Thymus (tissue), 11 donors: Measurements from ENCODE around the gene VSIG2. TPM values are rescaled to one million over a fixed set of nuclear protein-coding genes. Genes with fewer than 3 reads are reported as not detected.

Source experiments
- DNase-seq, 9 donors: peaks; one replicate each; pipeline ENCODE4 v3.0.0-alpha.2; 2013; ENCODE audit warnings: low spot score in 9 of 9, low read depth in 6 of 9, missing footprints in 1 of 9
- H3K27ac ChIP-seq, 2 donors: one replicate each; pipeline ENCODE4 v1.5.1; 2013; ENCODE audit warnings: control low read depth in 1 of 2, low read depth in 1 of 2, low read length in 1 of 2, mild to moderate bottlenecking in 1 of 2, moderate library complexity in 1 of 2
- H3K27me3 ChIP-seq, 2 donors: one replicate each; pipeline ENCODE4 v1.5.1; 2013; ENCODE audit warnings: low read length in 1 of 2; ENCODE audit not compliant: control insufficient read depth in 2 of 2, insufficient read depth in 1 of 2
- H3K36me3 ChIP-seq, 2 donors: one replicate each; pipeline ENCODE4 v1.5.1; 2013; ENCODE audit warnings: low read length in 1 of 2, mild to moderate bottlenecking in 1 of 2, moderate library complexity in 1 of 2; ENCODE audit not compliant: control insufficient read depth in 2 of 2, insufficient read depth in 2 of 2
- H3K4me1 ChIP-seq, 2 donors: one replicate each; pipeline ENCODE4 v1.5.1; 2013; ENCODE audit warnings: low read length in 2 of 2; ENCODE audit not compliant: control insufficient read depth in 2 of 2, insufficient read depth in 2 of 2
- H3K4me3 ChIP-seq, 2 donors: one replicate each; pipeline ENCODE4 v1.5.1; 2013; ENCODE audit warnings: low read length in 2 of 2, control low read depth in 1 of 2, mild to moderate bottlenecking in 1 of 2
- H3K9me3 ChIP-seq, 2 donors: one replicate each; pipeline ENCODE4 v1.5.1; 2013; ENCODE audit warnings: low read length in 1 of 2, mild to moderate bottlenecking in 1 of 2; ENCODE audit not compliant: control insufficient read depth in 2 of 2, insufficient read depth in 1 of 2
- WGBS: extraction: QIAGEN DNeasy Blood & Tissue Kit; methylation state at CpG from one replicate; pipeline ENCODE4 v1.1.7; 2013; 5-methylcytosine and 5-hydroxymethylcytosine counted together
- polyA plus RNA-seq: library from polyadenylated mRNA; stranded (reverse); fragments of 200-250 nt; gene quantifications from one replicate; pipeline ENCODE4 v1.2.3, GENCODE V29; 2013
- total RNA-seq: library from RNA; stranded (reverse); fragments of 120-200 nt; gene quantifications from one replicate; pipeline ENCODE4 v1.2.4, GENCODE V29; 2013
- donor health status: healthy.

VSIG2 gene
- total and polyA plus RNA-seq, 2 donors, result 0.14 to 0.80 TPM

GRCh38 chr11:124753624-124754023 is 1.6 kb upstream of the VSIG2 start:
- H3K36me3 ChIP-seq, result no peaks in the 10 kb centered on the region
- 98% methylated on average over 7 of the region's 7 CpGs for WGBS
- H3K27ac ChIP-seq, result no peak overlapping the region

GRCh38 chr11:124753205-124753604 is 1.1 kb upstream of the VSIG2 start:
- no peaks in the 10 kb centered on the region for H3K36me3 ChIP-seq
- H3K4me1 ChIP-seq, result peaks cover 2 to 6% of the 10 kb centered on the region in 2 donors
- H3K27ac ChIP-seq, result no peak overlapping the region
- peaks cover 14 to 72% of the 10 kb centered on the region in 2 donors for H3K27me3 ChIP-seq
- no peak for DNase-seq
- H3K4me3 ChIP-seq, result no peak overlapping the region
- peaks cover 0 to under 1% of the 10 kb centered on the region in 2 donors for H3K9me3 ChIP-seq

More at GRCh38 chr11:124753624-124754023, 1.6 kb upstream of the VSIG2 start:
- H3K9me3 ChIP-seq, result peaks cover 0 to 3% of the 10 kb centered on the region in 2 donors
- H3K4me1 ChIP-seq, result peaks cover 4 to 10% of the 10 kb centered on the region in 2 donors
- H3K4me3 ChIP-seq, result no peak overlapping the region
- peaks cover 18 to 72% of the 10 kb centered on the region in 2 donors for H3K27me3 ChIP-seq
- no peak for DNase-seq

- peaks cover 13 to 71% of the 10 kb centered on the region in 2 donors for H3K27me3 ChIP-seq
- no peaks in the 10 kb centered on the region for H3K9me3 ChIP-seq
- no peak for DNase-seq
- WGBS, result 45% methylated on average over 10 of the region's 10 CpGs
- no peak overlapping the region for H3K4me3 ChIP-seq
- H3K27ac ChIP-seq, result no peak overlapping the region
- H3K36me3 ChIP-seq, result no peaks in the 10 kb centered on the region
- peaks cover 0 to 5% of the 10 kb centered on the region in 2 donors for H3K4me1 ChIP-seq
Measured at GRCh38 chr11:124752471-124753102, 532 bp upstream of the VSIG2 start.

GRCh38 chr11:124751391-124751740 is 689 bp downstream of the VSIG2 start:
- H3K36me3 ChIP-seq, result no peaks in the 10 kb centered on the region
- H3K27me3 ChIP-seq, result peaks cover 6 to 69% of the 10 kb centered on the region in 2 donors
- WGBS, result 87% methylated on average over 11 of the region's 11 CpGs
- H3K4me1 ChIP-seq, result peaks cover 0 to 13% of the 10 kb centered on the region in 2 donors
- no peak for DNase-seq
- no peaks in the 10 kb centered on the region for H3K9me3 ChIP-seq
- H3K4me3 ChIP-seq, result no peak overlapping the region
- no peak overlapping the region for H3K27ac ChIP-seq

- 91% methylated on average over 1 of the region's 1 CpG for WGBS
Measured at GRCh38 chr11:124749912-124750311, 2.1 kb downstream of the VSIG2 start.

GRCh38 chr11:124748481-124749343 is 3.3 kb downstream of the VSIG2 start:
- Histone ChIP-seq H3K27ac (no peak overlapping the region), H3K4me1 (peaks cover 0 to 20% of the 10 kb centered on the region in 2 donors), H3K9me3 (no peaks in the 10 kb centered on the region), H3K27me3 (peaks cover 8 to 73% of the 10 kb centered on the region in 2 donors), H3K36me3 (no peaks in the 10 kb centered on the region), H3K4me3 (no peak overlapping the region)
- DNase-seq, result no peak
- WGBS, result 70% methylated on average over 12 of the region's 12 CpGs

More at GRCh38 chr11:124749912-124750311, 2.1 kb downstream of the VSIG2 start:
- no peak for DNase-seq
- Histone ChIP-seq H3K27ac (no peak overlapping the region), H3K36me3 (no peaks in the 10 kb centered on the region), H3K9me3 (no peaks in the 10 kb centered on the region), H3K4me1 (peaks cover 0 to 20% of the 10 kb centered on the region in 2 donors), H3K4me3 (no peak overlapping the region), H3K27me3 (peaks cover 6 to 77% of the 10 kb centered on the region in 2 donors)

- no peak for DNase-seq
- whole genome bisulfite sequencing, result 95% methylated on average over 7 of the region's 7 CpGs
- H3K9me3 ChIP-seq, result no peaks in the 10 kb centered on the region
- no peak overlapping the region for H3K27ac ChIP-seq
- H3K4me3 ChIP-seq, result no peak overlapping the region
- H3K27me3 ChIP-seq, result peaks cover 8 to 76% of the 10 kb centered on the region in 2 donors
- no peaks in the 10 kb centered on the region for H3K36me3 ChIP-seq
- H3K4me1 ChIP-seq, result peaks cover 0 to 20% of the 10 kb centered on the region in 2 donors
Measured at GRCh38 chr11:124748100-124748418, 4.0 kb downstream of the VSIG2 start.

- no peaks in the 10 kb centered on the region for H3K9me3 ChIP-seq
- peaks cover 8 to 78% of the 10 kb centered on the region in 2 donors for H3K27me3 ChIP-seq
- no peak for DNase-seq
- H3K27ac ChIP-seq, result peak overlapping the region in 1 of 2 donors; percentile 38
- 88% methylated on average over 14 of the region's 14 CpGs for WGBS
- no peaks in the 10 kb centered on the region for H3K36me3 ChIP-seq
- no peak overlapping the region for H3K4me3 ChIP-seq
- H3K4me1 ChIP-seq, result peaks cover 0 to 17% of the 10 kb centered on the region in 2 donors
Measured at GRCh38 chr11:124747406-124748099, 4.5 kb downstream of the VSIG2 start.
